ENCODE measurements around the gene RASGEF1C. TPM values are rescaled to one million over a fixed set of nuclear protein-coding genes. Genes with fewer than 3 reads are reported as not detected.

RASGEF1C gene
- total RNA-seq, 1 donor from 2014 or later, result not detected

DNA sequence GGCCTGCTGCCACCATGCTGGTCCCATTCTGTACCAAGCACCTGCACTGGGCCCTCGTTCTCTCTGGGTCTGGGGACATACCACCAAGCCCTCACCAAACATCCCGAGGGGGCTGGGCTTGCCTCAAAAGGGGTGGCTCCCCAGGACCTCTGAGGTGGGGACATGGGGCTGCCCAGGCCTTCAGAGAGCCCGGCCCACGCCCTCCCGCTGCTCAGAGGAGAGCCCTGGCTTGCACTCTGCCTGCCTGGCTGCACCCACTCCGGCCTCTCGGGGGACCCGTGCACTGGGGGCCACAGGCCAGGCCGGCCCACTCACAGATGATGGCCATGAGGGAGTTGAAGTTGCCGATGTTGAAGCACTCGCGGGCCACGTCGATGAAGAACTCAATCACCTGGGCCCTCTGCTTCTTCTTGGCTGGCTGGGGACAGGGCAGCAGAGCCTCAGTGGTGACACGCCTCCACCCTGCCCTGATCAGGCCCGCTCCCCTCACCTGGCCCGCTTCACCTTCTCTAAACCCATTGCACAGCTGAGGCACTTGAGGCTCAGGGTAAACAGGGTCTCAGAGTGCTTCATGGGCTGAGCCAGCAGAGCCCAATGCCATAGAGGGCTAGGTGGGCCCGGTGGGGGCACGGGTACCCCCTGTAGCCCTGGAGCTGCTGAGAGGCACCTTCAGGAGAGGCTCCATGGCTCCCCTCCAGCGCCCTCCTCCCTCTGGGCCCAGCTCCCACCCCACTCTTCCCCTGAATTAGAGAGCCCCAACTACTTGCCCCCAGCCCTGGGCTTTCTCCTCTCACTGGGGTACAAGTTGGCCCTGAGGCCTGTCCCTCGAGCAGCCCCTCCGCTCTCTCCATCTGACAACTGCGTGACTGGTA, 89.7 kb downstream of the RASGEF1C start:
- no peak for DNase-seq (ENCODE audit: low spot score)

DNA sequence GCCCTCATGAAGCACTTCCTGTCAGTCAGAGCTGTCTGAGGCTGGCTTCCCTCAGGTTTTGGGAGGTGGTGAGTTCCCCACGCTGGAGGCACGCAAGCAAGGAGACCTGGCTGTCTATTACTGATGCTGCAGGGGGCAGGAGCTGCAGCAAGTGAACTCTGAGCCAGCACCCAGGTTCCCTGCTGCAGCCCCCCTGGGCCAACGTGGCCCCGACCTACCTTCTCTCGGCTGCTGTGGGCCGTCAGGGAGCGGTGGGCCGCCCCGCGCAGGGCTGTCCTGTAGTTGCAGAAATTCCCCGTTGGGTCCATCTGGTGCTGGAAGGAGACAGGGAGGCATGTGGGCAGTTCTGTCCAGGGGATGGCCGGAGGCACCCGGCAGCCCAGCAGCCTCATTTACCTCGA, 90.6 kb downstream of the RASGEF1C start:
- DNase-seq (ENCODE audit: low spot score), result no peak

DNA sequence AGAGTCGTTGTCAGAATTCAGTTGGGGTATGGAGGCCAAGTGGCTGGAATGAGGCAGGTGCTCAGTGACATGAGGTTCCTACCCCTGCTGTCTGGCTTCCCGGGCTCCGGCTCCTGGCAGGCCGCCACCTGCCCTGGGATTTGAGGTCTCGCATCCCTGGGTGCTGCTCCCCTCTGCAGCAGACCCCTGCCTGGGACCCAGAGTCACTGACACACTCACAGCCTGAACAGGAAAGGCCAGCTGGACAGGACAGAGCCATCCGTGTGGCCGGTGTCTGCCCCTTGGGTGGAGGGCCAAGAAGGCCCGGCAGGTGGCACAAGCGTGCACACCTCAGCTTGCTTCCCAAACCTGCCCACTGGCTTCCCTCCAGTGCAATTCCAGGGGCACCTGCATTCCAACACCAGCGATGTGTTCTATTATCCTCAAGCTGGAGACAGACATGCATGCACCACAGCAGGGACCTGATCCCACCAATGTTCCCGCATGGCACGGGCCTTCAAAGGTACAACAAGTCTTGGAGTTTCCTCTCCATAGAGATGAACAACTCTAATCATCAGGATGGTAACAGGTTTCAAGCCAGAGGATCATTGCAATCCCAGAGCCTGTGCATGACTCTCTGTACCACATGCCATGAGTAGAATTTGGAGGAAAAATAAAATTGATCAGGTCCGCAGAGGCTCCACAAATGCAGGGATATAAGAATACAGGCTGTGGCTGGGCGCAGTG, 91.8 kb downstream of the RASGEF1C start:
- no peak for DNase-seq (ENCODE audit: low spot score)

DNA sequence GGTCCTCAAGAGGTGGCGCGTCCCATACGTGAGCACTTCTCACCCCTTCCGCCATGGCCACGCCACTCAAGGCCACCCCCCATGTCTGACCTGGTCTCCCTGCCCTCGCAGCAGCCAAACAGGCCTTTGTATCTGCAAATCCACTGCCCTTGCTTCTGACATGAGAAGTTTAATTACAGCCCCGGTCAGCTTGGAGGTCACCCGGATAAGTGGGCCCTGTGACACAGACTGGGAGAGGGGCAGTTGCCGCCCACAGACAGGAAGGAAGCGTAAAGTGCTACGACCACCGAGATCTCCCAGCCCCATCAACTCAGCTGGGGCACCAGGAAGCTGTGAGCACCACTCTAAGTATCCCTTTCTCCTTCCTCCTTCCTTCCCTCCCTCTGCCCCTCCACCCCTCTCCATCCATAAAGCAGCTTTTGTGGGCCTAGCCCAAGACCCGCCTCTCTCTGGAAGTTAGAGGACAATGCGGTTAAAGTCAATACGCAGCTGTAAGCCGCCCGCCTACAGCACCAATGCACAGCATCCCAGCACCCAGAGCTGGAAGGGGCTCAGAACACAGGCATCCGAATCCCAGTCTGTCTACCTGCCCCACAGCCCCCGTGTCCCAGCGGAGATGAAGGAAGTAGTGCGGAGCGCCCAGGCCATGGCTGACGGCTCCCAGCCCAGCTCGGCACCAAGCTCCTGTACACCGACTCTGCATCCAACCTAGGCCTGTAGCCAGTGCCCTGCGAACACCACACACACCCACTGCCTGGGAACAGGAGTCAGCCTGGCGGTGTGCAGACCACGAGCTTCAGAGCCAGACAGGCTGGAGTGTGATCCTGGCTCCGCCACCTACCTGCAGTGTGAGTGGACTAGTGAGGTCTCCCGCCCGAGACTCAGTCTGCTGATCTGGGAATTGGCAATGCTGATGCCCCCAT, 92.7 kb downstream of the RASGEF1C start:
- no peak for DNase-seq (ENCODE audit: low spot score)

DNA sequence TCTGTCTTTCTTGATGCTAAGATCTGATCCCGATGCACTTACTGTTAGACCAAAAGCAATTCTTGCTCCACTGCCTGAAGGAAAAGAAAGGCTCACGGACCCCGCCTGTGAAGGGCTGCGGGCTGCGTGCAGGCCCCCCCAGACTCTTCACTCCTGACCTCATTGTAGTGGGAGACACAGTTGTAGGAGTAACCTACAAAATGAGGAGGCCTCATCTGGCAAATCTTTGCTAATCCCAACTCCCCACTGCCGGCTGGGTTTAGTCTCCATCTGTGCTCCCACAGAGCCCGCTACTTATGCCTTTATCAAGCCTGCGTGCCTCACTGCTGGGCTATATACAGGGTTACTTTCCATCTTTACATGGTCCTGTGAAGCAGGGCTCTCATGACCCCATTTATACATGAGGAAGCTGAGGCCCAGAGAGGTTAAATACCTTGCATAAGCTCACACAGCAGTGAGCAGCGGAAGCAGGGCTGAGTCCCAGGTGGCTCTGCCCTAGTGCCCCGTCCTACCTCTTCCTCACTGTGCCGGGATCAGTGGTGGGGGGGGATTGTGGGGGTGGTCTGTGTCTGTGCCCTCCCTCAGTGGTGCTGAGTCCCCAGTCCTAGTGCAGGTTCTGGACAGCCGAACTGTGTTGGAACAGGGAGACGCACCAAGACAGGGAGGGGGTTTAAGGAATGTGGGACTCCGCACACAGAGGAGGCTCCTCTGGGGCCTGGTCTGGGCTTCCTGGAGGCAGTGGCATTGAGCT, 93.5 kb downstream of the RASGEF1C start:
- no peak for DNase-seq (ENCODE audit: low spot score)

DNA sequence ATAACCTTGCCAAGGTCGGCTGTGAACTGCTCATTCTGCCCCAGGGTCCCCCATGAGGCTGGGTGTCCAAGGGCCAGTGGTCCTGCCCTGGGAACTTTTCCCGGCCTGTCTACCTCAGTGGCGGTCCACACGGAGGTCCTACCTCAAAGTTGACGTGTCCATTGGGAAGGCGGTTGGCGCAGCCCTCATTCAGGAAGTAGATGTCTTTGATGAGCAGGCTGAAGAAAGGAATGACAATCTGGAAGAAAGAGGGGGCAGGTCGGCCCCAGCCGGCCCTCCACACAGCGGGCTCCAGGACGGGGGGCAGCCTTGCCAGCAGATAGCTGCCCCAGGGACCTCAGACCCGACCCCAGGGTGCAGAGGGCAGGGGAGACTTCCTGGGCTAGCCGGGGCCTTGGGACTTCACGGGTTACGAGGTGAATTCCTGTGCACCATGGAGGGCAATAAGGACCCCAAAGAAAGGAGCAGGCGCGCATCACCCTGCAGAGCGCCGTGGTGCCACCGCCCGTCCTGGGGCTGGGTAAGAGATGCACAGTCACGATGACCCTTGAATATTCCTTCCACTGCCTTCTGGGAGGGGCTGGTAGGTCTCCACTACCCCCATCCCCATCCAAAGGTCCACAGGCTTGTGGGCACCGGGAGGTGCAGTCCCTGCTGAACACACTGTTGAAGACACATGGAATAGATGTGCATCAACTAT, 94.6 kb downstream of the RASGEF1C start:
- DNase-seq (ENCODE audit: low spot score), result no peak

DNA sequence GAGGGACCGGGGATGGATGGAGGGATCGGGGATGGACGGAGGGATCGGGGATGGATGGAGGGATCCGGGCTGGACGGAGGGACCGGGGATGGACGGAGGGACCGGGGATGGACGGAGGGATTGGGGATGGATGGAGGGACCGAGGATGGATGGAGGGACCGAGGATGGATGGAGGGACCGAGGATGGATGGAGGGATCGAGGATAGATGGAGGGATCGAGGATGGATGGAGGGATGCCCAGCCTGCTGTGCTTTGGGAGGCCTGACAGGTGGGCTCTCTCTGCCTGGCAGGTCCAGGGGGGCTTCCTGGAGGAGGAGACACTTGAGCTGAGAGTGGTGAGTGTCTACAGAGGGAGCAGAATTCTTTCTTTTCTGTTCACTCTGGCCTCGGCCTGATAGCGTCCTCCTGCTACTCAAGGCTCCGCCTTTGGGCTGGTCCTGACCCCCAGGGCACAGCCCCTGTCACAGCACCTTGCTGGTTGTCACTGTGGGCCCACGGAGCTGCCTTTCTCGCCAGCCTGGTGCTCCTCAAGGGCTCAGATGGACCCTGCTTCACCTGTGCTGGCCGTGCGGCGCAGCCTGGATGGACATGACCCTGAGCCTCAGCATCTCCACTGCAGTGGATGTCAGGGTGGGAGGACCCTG, 95.2 kb downstream of the RASGEF1C start:
- no peak for DNase-seq (ENCODE audit: low spot score)

DNA sequence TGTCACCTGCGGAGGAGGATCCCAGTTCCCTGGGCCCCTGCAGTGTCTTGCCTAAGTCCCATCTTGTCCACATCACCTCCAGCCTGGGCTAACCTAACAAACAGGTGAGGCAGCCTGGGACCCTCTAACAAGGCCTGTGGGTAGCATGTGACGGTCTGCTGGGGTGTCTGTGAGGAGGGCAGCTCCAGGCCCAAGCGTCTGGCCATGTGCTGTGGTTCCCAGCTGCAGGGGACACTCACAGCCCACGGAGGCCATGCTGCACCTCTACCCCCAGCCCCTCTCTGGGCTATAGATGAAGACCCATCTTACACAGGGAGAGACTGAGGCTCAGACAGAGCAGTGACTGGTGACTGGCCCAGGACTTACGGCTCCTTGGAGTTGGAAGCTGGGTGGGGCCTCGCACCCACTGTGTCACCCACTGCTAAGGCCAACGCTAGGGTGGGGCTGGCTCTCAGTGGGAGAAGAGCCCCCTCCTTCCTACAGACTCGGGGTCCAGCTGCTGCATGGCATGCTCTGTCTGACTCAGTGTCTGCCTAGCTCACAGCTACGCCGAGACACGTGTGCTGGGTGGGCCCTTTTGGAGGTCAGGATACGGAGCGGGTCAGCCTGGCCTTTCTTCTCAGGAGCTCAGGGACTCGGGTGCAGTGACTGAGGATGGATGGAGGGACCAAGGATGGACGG, 96.7 kb downstream of the RASGEF1C start:
- DNase-seq (ENCODE audit: low spot score), result no peak

DNA sequence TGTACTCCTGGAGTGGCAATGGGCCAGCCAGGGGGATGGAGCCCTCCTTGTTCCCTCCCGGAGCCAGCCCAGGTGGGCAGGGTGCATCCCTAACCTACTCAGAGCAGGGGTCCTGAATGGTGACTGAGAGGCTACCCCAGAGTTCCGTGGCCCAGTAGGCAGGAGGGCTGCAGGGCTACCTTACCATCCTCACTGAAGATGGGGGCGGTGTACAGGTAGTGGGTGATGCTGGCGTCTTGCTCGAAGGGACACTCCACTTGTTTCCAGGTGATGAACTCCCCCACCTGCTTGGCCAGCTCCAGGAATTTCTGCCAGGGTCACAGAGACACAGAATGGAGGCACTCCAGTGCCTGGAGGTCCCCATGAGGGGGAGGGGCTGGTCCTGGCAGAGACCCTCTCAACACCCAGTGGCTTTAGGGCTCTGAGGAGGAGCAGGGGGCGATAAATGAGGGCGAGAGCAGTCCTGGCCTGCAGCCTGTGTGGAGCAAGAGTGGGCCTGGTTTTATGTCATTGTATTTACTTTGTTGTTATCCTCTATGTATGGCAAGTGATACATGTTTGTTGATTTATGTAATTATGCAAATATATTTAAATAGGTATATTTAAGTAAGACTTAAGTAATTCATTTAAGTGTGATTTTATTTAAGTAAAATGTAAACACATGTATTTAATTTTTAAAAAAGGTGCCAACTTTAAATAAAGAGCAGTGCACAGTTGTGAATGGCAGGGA, 97.6 kb downstream of the RASGEF1C start:
- no peak for DNase-seq (ENCODE audit: low spot score)

DNA sequence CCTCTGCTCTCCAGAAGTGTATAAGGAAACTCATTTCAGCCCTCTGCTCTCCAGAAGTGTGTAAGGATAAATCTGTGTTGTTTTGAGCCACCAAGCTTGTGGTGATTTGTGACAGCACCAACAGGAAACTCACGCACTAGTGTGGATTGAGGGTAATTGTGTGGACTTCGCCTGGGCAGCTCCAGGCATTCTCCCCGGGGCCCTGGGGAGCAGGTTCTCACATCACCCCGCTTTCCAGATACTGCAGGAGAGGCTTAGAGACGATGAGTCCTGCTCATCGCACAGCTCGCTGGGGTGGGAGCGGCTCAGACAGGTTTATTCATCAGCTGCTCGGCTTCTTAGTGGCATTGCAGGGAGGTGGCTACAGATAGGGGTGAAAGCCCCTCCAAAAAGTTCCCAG, 99.1 kb downstream of the RASGEF1C start:
- DNase-seq (ENCODE audit: low spot score), result no peak

DNA sequence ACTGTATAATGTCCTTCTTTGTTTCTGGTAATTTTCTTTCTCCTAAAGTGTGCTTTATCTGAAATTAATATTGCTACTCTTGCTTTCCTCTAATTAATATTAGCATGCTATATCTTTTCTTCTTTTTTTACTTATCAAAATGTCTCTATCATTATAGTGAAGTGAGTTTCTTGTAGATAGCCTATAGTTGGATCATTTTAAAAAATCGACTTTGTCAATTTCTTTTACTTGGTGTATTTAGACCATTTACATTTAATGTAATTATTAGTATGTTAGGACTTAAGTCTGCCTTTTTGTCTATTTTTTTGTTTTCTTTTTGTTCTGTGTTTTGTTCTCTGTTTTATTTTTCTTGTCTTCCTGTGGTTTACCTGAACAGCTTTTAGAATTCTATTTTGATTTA, 102.0 kb downstream of the RASGEF1C start:
- no peak for DNase-seq (ENCODE audit: low spot score)

DNA sequence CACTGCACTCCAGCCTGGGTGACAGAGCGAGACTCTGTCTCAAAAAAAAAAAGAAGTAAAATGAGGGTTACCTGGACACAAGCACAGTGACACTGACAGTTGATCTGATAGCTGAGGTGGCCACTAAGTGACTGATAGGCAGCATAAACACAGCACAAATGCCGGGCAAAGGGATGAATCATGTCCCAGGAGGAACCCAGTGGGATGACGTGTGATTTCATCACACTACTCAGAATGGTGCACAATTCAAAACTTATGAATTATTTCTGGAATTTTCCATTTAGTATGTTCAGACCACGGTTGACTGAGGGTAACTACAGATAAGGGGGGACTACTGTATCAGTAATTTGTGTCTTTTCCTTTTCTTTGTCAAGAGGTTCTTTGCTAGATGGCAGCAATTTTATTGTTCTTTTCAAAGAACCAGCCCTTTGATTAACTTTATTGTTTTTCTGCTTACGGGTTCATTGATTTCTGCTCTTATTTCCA, 103.1 kb downstream of the RASGEF1C start:
- DNase-seq (ENCODE audit: low spot score), result no peak

DNA sequence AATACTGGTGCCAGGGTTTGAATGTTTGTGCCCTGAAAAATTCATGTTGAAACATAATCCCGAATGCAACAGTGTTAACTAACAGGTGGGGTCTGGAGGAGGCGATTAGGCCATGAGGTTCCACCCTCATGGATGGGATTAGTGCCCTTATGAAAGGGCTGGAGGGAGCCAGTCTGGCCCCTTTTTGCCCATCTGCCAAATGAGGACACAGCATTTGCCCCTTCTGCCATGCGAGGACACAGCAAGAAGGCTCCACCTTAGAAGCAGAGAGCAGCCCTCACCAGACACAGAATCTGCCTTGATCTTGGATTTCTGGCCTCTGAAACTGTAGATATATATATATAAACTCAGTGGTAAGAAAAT, 104.9 kb downstream of the RASGEF1C start:
- DNase-seq (ENCODE audit: low spot score), result no peak

DNA sequence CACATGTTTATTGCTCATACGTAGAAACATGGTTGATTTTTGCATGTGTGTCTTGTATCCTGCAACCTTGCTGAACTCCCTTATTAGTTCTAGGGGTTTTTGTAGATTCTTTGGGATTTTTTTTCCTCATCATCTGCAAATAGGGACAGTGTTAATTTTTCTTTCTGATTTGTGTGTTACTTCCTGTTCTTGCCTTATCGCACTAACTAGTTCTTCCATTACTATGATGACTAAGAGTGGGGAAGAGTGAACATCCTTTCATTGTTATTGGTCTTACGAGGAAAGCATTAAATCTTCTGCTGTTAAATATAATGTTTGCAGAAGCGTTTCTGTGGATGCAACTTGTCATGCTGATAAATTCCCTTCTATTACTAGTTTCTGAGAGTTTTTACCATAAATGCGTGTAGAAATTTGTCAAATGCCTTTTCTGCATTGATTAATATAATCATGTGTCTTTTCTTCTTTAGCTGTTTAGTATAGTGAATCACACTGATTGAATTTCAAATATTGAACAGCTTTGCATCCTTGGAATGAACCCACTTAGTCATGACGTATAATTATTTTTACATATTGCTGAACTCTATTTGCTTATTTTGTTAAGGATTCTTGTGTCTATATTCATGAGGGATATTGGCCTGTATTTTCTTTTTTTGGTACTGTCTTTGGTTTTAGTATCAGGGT, 105.4 kb downstream of the RASGEF1C start:
- DNase-seq (ENCODE audit: low spot score), result no peak

DNA sequence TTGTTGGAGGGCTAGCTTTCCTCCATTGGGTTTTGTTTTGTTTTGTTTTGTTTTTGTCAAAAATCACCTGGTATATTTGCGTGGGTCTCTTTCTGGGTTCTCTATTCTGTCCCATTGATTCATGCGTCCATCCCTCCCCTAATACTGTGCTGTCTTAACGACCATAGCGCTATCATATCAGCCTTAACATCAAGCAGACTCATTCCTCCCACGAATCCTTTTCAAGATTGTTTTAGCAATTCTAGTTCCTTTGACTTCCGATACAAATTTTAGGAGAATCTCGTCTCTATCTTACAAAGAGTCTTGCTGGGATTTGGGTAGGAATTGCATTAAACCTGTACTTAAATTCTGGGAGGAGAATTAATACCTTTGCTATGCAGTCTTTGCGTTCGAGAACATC, 106.4 kb downstream of the RASGEF1C start:
- no peak for DNase-seq (ENCODE audit: low spot score)

DNA sequence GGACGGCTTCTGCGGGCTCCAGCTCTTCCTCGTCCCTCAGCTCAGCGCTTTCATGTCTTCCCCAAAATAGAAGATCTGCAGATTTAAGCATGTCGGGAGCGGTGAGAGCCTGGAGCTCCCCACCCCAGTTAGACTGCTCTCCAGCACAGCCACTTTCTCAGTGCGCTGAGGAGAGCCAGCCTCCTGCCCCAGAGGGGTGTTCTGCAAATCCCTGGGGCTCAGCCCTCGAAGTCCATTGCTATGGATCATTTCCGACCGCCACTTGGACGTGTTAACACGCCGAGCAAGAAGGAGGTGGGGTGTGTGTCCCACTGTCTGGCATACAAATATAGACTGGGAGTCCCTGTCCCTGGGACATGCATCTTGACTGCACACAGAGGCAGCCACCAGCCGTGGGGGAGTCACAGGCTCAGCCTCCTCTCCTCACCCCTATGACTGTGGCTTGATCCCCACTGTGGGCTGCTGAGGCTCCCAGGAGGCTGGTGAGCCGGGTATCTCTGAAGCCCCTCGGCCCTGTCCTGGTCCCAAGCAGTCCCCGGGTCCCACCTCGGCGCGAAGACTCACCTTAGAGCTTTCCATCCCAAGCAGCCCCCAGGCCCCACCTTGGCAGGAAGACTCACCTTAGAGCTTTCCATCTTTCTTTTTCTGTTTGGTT, 107.4 kb downstream of the RASGEF1C start:
- DNase-seq (ENCODE audit: low spot score), result no peak

DNA sequence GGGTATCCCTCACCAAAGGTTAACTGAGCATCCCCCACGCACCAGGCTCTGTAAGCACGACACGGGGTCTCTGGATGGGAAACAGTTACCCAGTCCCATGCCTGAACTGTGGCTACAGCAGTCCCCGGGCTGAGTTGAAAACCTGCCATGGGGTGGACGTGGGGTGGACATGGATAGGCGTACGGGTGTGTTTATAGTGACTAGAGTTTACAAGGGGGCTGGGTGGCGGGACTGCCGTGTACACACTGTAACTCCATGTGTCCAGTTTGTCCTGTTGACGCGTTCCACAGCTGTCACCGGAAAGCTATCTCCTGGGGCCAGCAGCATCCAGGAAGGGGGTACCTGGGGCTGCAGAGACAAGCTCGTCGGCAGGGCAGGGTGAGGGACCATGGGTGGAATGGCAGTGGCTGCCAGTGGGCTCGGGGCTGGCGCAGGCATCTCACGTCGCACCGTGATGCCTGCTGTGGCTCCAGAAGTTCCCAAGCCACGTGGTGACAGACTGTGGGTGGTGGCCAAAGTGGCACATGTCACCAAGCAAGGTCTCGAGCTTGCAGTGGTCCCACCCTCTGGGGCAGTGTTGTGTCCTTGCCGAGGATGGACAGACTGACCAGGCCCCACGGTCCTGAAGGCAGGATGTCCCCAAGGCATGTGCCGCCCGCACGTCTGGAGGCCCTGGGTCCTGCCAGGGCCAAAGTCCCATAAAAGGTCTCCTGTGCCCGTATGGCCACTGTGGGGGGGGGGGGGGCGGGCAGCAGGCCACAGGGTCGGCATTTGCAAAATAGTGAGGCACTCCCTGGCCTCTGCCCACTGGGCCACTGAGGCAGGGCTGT, 108.2 kb downstream of the RASGEF1C start:
- DNase-seq (ENCODE audit: low spot score), result no peak
